ENCODE data around the gene ADH1C. TPM values are rescaled to one million over a fixed set of nuclear protein-coding genes. Genes with fewer than 3 reads are reported as not detected.
"Not testable (repeated sequence)": the region's sequence is repeated elsewhere in the genome, so short reads cannot be mapped to it uniquely, and the experiment has no call there.

Gene ADH1C
- total and polyA plus RNA-seq, 9 donors, result 6.0 to 11.3 (median 7.8) TPM

DNA sequence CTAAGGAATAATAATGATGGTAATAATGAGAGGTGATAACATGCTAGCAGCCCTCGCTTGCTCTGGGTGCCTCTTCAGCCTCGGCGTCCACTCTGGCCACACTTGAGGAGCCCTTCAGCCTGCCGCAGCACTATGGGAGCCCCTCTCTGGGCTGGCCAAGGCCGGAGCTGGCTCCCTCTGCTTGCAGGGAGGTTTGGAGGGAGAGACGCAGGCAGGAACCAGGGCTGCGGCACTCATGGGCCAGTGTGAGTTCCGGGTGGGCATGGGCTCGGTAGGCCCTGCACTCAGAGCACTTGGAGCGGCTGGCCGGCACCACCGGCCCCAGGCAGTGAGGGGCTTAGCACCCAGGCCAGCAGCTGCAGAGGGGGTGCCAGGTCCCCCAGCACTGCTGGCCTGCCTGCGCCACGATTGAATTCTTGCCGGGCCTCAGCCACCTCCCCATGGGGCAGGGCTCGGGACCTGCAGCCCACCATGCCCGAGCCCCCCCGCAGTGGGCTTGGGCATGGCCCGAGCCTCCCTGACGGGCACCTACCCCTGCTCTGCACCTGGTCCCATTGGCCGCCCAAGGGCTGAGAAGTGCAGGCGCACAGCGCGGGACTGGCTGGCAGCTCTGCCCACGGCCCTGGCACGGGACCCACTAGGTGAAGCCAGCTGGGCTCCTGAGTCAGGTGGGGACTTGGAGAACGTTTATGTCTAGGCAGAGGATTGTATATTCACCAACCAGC, 7.1 kb upstream of the ADH1C start:
- WGBS (ENCODE audit: insufficient coverage), result 94% methylated on average over 26 of the region's 27 CpGs
- no peak overlapping the region for H3K27ac ChIP-seq (ENCODE audit: low read length)
- no peaks in the 10 kb centered on the region for H3K36me3 ChIP-seq (ENCODE audit: control insufficient read depth, insufficient read depth, low read length)
- no peak for DNase-seq
- no peaks in the 10 kb centered on the region for H3K4me1 ChIP-seq (ENCODE audit: control insufficient read depth, insufficient read depth, low read length)
- H3K4me3 ChIP-seq (ENCODE audit: low read length), result no peak overlapping the region
- no peaks in the 10 kb centered on the region for H3K27me3 ChIP-seq (ENCODE audit: control insufficient read depth, insufficient read depth, low read length)
- no peaks in the 10 kb centered on the region for H3K9me3 ChIP-seq (replicated peaks; ENCODE audit: control insufficient read depth, low read depth, low read length)

DNA sequence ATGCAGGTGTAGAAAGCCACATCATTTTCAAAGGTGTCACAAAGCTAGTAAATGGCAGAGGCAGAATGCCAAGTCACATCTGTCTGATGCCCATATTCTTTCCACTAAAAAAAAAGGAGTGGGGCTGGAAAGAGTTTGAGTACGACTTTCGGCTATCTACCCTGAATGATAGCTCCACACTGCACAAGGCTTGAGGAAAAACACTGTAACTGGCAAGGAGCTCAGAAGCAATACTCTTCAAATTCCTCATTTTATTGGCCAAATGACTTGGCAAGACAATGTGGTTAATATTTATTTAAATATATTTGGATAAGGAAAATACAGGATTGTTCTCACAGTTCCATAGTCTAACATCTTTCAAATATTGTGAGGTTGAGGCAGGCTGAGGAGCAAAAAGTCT, 5.4 kb upstream of the ADH1C start:
- Histone ChIP-seq H3K36me3 (ENCODE audit: control insufficient read depth, insufficient read depth, low read length) (no peaks in the 10 kb centered on the region), H3K27ac (ENCODE audit: low read length) (no peak overlapping the region), H3K4me1 (ENCODE audit: control insufficient read depth, insufficient read depth, low read length) (peaks cover 2% of the 10 kb centered on the region), H3K4me3 (ENCODE audit: low read length) (no peak overlapping the region), H3K27me3 (ENCODE audit: control insufficient read depth, insufficient read depth, low read length) (no peaks in the 10 kb centered on the region), H3K9me3 (replicated peaks; ENCODE audit: control insufficient read depth, low read depth, low read length) (no peaks in the 10 kb centered on the region)
- peak; percentile 56 for DNase-seq
- WGBS (ENCODE audit: insufficient coverage), result no CpG with 5 or more reads among the region's 2 CpGs

DNA sequence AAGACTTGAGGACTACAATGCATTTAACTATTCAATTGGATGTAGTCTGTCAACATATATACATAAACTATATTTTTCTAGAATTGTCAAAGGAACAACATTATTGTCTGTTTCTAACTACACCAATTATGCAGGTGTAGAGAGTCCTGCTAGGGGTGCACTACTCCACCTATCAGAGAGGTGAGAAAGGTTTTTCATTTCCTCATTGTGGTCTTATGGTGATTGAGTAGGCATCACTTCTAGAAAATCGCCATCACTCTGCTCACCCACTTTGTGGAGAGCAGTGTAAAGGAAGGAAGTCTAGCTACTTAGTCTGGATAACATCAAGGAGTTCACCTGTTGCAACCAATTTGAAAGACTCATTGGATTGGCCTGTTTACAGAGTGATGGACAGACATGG, 4.4 kb upstream of the ADH1C start:
- no peak for DNase-seq
- Histone ChIP-seq H3K4me3 (ENCODE audit: low read length) (no peak overlapping the region), H3K4me1 (ENCODE audit: control insufficient read depth, insufficient read depth, low read length) (peaks cover 2% of the 10 kb centered on the region), H3K36me3 (ENCODE audit: control insufficient read depth, insufficient read depth, low read length) (no peaks in the 10 kb centered on the region), H3K27ac (ENCODE audit: low read length) (no peak overlapping the region), H3K9me3 (replicated peaks; ENCODE audit: control insufficient read depth, low read depth, low read length) (no peaks in the 10 kb centered on the region), H3K27me3 (ENCODE audit: control insufficient read depth, insufficient read depth, low read length) (no peaks in the 10 kb centered on the region)
- no CpG with 5 or more reads among the region's 1 CpG for WGBS (ENCODE audit: insufficient coverage)

DNA sequence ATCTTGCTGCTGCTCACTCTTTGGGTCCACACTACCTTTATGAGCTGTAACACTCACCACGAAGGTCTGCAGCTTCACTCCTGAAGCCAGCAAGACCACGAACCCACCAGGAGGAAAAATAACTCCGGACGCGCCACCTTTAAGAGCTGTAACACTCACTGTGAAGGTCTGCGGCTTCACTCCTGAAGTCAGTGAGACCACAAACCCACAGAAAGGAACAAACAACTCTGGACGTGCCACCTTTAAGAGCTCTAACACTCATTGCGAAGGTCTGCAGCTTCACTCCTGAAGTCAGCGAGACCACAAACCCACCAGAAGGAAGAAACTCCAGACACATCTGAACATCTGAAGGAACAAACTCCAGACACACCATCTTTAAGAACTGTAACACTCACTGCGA, 3.6 kb upstream of the ADH1C start:
- not testable (repeated sequence) for H3K27ac ChIP-seq (ENCODE audit: low read length); DNase-seq; H3K36me3 ChIP-seq (ENCODE audit: control insufficient read depth, insufficient read depth, low read length); H3K4me1 ChIP-seq (ENCODE audit: control insufficient read depth, insufficient read depth, low read length); H3K4me3 ChIP-seq (ENCODE audit: low read length); H3K9me3 ChIP-seq (replicated peaks; ENCODE audit: control insufficient read depth, low read depth, low read length); H3K27me3 ChIP-seq (ENCODE audit: control insufficient read depth, insufficient read depth, low read length)
- 94% methylated on average over 3 of the region's 10 CpGs for WGBS (ENCODE audit: insufficient coverage)

DNA sequence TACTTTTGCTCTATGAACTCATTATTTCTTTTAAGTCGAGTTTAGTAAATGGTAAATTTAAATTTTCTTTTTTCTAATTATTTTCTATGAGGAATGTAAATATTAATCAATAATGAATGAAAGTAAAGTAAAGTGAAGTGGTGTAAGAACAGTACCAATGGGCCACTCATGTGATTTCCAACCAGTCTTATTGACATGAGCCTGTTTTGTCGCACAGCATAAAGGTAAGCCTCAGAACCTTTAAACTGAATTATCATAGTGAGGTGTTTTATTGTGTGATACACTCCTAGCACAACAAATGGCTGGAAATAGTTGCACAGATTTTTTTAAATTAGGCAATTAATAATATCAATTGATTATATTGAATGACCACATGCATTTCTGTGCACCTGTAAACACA, 1.1 kb downstream of the ADH1C start:
- H3K4me1 ChIP-seq (ENCODE audit: control insufficient read depth, insufficient read depth, low read length), result peaks cover 2% of the 10 kb centered on the region
- WGBS (ENCODE audit: insufficient coverage), result no CpG with 5 or more reads among the region's 2 CpGs
- DNase-seq, result no peak
- H3K27me3 ChIP-seq (ENCODE audit: control insufficient read depth, insufficient read depth, low read length), result no peaks in the 10 kb centered on the region
- H3K36me3 ChIP-seq (ENCODE audit: control insufficient read depth, insufficient read depth, low read length), result no peaks in the 10 kb centered on the region
- no peaks in the 10 kb centered on the region for H3K9me3 ChIP-seq (replicated peaks; ENCODE audit: control insufficient read depth, low read depth, low read length)
- no peak overlapping the region for H3K4me3 ChIP-seq (ENCODE audit: low read length)
- no peak overlapping the region for H3K27ac ChIP-seq (ENCODE audit: low read length)

DNA sequence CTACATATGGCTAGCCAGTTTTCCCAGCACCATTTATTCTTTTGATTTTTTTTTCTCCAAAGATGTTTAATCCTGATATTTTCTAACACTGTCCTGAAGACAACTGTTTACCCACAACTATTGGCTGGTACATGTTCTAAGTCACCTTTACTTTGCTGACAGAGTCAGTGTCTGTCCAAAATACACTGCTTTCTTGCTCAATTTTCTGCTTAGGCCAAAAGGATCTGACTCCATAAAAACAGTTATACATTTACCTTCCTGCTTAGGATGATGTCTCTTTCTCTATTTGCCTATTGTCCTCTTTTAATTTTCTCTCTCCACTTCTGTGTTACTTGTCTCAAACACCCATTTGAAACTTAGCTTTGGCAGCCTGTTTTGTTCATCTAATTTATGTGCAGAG, 3.2 kb downstream of the ADH1C start:
- no peak for DNase-seq
- Histone ChIP-seq H3K36me3 (ENCODE audit: control insufficient read depth, insufficient read depth, low read length) (no peaks in the 10 kb centered on the region), H3K27ac (ENCODE audit: low read length) (no peak overlapping the region), H3K9me3 (replicated peaks; ENCODE audit: control insufficient read depth, low read depth, low read length) (no peaks in the 10 kb centered on the region), H3K4me3 (ENCODE audit: low read length) (no peak overlapping the region), H3K27me3 (ENCODE audit: control insufficient read depth, insufficient read depth, low read length) (no peaks in the 10 kb centered on the region), H3K4me1 (ENCODE audit: control insufficient read depth, insufficient read depth, low read length) (peaks cover 2% of the 10 kb centered on the region)

DNA sequence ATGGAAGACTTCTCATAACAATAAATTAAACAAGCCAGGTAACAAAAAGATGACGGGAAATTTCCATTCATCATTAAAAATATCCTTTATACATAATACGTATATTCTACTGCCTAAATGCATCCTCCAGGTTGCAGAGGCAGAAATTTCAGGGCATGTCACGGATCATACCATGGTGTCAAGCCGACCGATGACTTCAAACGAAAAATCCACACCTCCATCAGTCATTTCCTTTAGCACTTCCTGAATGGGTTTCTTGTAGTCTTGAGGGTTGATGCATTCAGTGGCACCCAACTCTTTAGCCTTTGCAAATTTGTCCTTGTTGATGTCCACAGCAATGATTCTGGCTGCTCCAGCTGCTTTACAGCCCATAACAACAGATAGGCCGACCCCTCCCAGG, 9.9 kb downstream of the ADH1C start:
- H3K36me3 ChIP-seq (ENCODE audit: control insufficient read depth, insufficient read depth, low read length); H3K27me3 ChIP-seq (ENCODE audit: control insufficient read depth, insufficient read depth, low read length); H3K4me3 ChIP-seq (ENCODE audit: low read length); DNase-seq; H3K9me3 ChIP-seq (replicated peaks; ENCODE audit: control insufficient read depth, low read depth, low read length); H3K27ac ChIP-seq (ENCODE audit: low read length); H3K4me1 ChIP-seq (ENCODE audit: control insufficient read depth, insufficient read depth, low read length): not testable (repeated sequence)
- no CpG with 5 or more reads among the region's 7 CpGs for WGBS (ENCODE audit: insufficient coverage)

DNA sequence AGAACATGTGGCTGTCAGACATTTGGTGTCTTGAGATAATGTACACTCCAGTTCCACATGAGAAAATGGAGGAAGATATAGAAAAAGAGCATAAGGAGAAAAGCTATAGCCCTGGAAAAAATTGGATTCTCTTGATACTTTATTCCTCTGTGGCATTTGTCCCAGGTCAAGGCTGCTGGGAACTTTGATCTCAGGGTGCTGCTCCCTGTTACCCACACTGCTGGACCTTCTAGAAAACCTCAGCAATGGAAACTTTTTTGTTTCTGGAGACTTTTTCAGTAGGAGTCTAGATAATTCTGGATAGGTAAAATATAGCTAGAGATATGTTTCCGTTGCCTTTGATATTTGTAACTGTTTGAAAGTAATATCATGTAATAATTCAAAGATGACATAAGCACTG, 11.1 kb downstream of the ADH1C start:
- WGBS (ENCODE audit: insufficient coverage), result no CpG with 5 or more reads among the region's 1 CpG
- no peak for DNase-seq
- H3K27me3 ChIP-seq (ENCODE audit: control insufficient read depth, insufficient read depth, low read length), result no peaks in the 10 kb centered on the region
- no peak overlapping the region for H3K27ac ChIP-seq (ENCODE audit: low read length)
- H3K4me3 ChIP-seq (ENCODE audit: low read length), result no peak overlapping the region
- no peaks in the 10 kb centered on the region for H3K36me3 ChIP-seq (ENCODE audit: control insufficient read depth, insufficient read depth, low read length)
- no peaks in the 10 kb centered on the region for H3K9me3 ChIP-seq (replicated peaks; ENCODE audit: control insufficient read depth, low read depth, low read length)
- no peaks in the 10 kb centered on the region for H3K4me1 ChIP-seq (ENCODE audit: control insufficient read depth, insufficient read depth, low read length)

DNA sequence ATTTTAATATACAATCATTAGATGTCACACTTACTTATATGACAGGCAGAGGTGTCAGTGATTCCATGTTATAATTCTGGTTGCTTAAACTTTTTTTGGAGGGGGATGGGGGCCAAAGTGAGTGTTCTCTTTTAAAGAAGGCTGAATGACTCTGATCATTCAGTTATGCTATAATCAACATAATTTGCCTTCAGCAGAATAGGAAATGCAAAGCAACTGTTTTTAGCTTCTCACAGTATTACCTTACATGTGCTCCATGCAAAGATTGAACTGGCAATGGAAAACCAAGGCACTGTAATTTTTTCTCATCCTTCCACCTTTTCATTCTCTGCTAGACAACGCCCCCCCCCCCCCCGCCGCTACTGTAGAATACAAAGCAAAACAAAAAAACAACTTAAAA, 13.4 kb downstream of the ADH1C start:
- no peaks in the 10 kb centered on the region for H3K4me1 ChIP-seq (ENCODE audit: control insufficient read depth, insufficient read depth, low read length)
- no peak overlapping the region for H3K4me3 ChIP-seq (ENCODE audit: low read length)
- DNase-seq, result no peak
- no CpG with 5 or more reads among the region's 3 CpGs for WGBS (ENCODE audit: insufficient coverage)
- no peaks in the 10 kb centered on the region for H3K9me3 ChIP-seq (replicated peaks; ENCODE audit: control insufficient read depth, low read depth, low read length)
- H3K27ac ChIP-seq (ENCODE audit: low read length), result no peak overlapping the region
- H3K36me3 ChIP-seq (ENCODE audit: control insufficient read depth, insufficient read depth, low read length), result no peaks in the 10 kb centered on the region
- H3K27me3 ChIP-seq (ENCODE audit: control insufficient read depth, insufficient read depth, low read length), result no peaks in the 10 kb centered on the region

DNA sequence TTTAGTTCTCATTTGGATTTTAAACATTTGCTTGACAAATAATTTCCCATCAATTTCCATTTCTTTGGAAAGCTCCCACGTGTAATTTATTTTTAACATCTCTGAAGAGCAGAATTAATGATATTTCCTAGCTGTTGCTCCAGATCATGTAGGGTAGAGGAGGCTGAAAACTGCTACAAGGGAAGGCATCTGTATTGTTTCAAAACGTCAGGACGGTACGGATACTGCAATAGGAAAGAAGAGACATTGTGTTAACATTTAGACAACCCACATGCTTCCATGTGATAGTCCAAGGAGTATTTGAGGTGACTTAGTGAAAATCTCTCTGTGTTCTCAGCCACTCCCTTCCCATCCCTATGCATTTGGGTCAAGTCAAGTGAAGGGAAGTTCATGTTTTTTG, 16.0 kb downstream of the ADH1C start:
- DNase-seq, result no peak
- Histone ChIP-seq H3K27me3 (ENCODE audit: control insufficient read depth, insufficient read depth, low read length) (no peaks in the 10 kb centered on the region), H3K4me1 (ENCODE audit: control insufficient read depth, insufficient read depth, low read length) (no peaks in the 10 kb centered on the region), H3K9me3 (replicated peaks; ENCODE audit: control insufficient read depth, low read depth, low read length) (no peaks in the 10 kb centered on the region), H3K36me3 (ENCODE audit: control insufficient read depth, insufficient read depth, low read length) (no peaks in the 10 kb centered on the region), H3K27ac (ENCODE audit: low read length) (no peak overlapping the region), H3K4me3 (ENCODE audit: low read length) (no peak overlapping the region)
- WGBS (ENCODE audit: insufficient coverage), result no CpG with 5 or more reads among the region's 4 CpGs

DNA sequence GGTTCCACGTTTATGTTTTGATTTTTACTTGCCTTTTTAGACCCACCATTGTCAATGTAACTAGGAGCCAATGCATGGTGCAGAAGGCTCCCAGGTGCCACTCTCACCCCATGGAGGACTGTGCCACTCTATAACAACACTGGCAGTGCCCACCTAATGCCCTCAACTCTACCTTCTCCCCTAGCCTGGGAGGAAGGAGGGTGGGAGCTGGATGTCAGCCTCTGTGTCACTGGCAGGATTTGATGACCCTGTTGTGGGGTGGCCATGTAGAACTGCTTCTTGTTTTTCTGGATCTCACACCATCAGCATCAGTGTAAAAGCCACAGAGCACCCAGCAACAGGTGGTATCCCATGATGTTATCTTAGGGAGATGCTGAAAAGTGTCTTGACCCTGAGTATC, 17.7 kb downstream of the ADH1C start:
- no peak overlapping the region for H3K27ac ChIP-seq (ENCODE audit: low read length)
- 67% methylated on average over 1 of the region's 1 CpG for WGBS (ENCODE audit: insufficient coverage)
- no peaks in the 10 kb centered on the region for H3K27me3 ChIP-seq (ENCODE audit: control insufficient read depth, insufficient read depth, low read length)
- no peak overlapping the region for H3K4me3 ChIP-seq (ENCODE audit: low read length)
- H3K4me1 ChIP-seq (ENCODE audit: control insufficient read depth, insufficient read depth, low read length), result no peaks in the 10 kb centered on the region
- DNase-seq, result no peak
- no peaks in the 10 kb centered on the region for H3K9me3 ChIP-seq (replicated peaks; ENCODE audit: control insufficient read depth, low read depth, low read length)
- H3K36me3 ChIP-seq (ENCODE audit: control insufficient read depth, insufficient read depth, low read length), result no peaks in the 10 kb centered on the region
